OCI-M2 (cell line): ENCODE results near the gene LPO.

Source experiments
- DNase-seq: peaks from one replicate; lab custom pipeline; 2025; ENCODE audit not compliant: unreplicated experiment; lab: John Stamatoyannopoulos, UW

LPO gene

GRCh38 chr17:58315750-58316149, 77.4 kb downstream of the LPO start:
- no peak for DNase-seq

- DNase-seq, result no peak
Measured at GRCh38 chr17:58316260-58316960, 78.0 kb downstream of the LPO start.

GRCh38 chr17:58317421-58318064, 79.2 kb downstream of the LPO start:
- DNase-seq, result no peak

GRCh38 chr17:58318065-58318481, 79.7 kb downstream of the LPO start:
- DNase-seq, result no peak
